ENCODE measurements around the gene ARHGEF3. TPM values are rescaled to one million over a fixed set of nuclear protein-coding genes. Genes with fewer than 3 reads are reported as not detected.

ARHGEF3 gene
- total RNA-seq, 1 experiment from 2014 or later, result 1.3 TPM

DNA sequence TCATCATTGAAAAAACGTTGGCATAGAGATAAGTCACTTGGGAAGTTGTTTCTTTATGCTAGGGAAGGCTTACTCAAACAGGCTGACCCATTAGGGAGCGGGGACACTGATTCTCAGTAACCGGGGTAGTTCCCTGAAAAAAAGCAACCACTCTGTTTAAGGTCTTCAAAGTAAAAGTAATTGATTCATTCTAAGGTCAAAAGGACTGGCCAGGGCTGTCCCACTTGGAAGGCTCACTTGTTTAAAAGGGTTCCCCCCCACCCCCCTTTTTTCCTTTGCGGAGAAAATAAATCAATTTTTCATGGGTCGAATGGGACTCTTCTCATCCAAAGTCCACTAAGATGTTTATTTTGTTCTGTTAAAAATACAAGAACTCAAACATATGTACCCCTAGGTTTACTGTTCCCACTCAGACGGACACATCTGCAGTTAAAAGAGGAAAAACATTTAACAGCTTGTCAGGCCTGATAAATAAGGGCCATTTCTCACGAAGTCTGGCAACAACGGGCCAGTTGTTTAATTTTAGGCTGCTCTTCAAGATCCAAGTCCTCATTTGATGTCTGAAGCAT is 53.0 kb downstream of the ARHGEF3 start:
- BruUV-seq (replicated peaks), result no TSS peak
- Histone ChIP-seq H3K4me3 (ENCODE audit: low read depth, low read length, poor library complexity, severe bottlenecking) (no peak overlapping the region), H3K9me3 (ENCODE audit: low read depth, low read length, poor library complexity, severe bottlenecking) (no peaks in the 10 kb centered on the region), H3K27ac (ENCODE audit: low read depth, low read length, poor library complexity, severe bottlenecking) (no peak overlapping the region), H3K27me3 (replicated peaks; ENCODE audit: insufficient read depth, low read depth, low read length, poor library complexity) (no peaks in the 10 kb centered on the region), H3K36me3 (ENCODE audit: insufficient read depth, low read length, poor library complexity, severe bottlenecking) (no peaks in the 10 kb centered on the region), H3K4me1 (ENCODE audit: insufficient read depth, low read length, poor library complexity, severe bottlenecking) (no peaks in the 10 kb centered on the region)
- intact Hi-C loops (cut with micrococcal nuclease; ENCODE audit: unreplicated experiment), result no loop called here
- ChIA-PET CTCF (no interaction called here), POLR2A (ENCODE audit: low non-redundant PET) (no interaction called here)
- no peak for DNase-seq (ENCODE audit: low spot score)
- TF ChIP-seq EZH2 (IDR thresholded peaks at IDR 0.05; ENCODE audit: borderline replicate concordance, low read depth, low read length, poor library complexity, severe bottlenecking), result no peak
- TF ChIP-seq, protein P1, sequence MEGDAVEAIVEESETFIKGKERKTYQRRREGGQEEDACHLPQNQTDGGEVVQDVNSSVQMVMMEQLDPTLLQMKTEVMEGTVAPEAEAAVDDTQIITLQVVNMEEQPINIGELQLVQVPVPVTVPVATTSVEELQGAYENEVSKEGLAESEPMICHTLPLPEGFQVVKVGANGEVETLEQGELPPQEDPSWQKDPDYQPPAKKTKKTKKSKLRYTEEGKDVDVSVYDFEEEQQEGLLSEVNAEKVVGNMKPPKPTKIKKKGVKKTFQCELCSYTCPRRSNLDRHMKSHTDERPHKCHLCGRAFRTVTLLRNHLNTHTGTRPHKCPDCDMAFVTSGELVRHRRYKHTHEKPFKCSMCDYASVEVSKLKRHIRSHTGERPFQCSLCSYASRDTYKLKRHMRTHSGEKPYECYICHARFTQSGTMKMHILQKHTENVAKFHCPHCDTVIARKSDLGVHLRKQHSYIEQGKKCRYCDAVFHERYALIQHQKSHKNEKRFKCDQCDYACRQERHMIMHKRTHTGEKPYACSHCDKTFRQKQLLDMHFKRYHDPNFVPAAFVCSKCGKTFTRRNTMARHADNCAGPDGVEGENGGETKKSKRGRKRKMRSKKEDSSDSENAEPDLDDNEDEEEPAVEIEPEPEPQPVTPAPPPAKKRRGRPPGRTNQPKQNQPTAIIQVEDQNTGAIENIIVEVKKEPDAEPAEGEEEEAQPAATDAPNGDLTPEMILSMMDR (conservative IDR thresholded peaks at IDR 0.05; ENCODE audit: low read depth, low read length), result no peak

DNA sequence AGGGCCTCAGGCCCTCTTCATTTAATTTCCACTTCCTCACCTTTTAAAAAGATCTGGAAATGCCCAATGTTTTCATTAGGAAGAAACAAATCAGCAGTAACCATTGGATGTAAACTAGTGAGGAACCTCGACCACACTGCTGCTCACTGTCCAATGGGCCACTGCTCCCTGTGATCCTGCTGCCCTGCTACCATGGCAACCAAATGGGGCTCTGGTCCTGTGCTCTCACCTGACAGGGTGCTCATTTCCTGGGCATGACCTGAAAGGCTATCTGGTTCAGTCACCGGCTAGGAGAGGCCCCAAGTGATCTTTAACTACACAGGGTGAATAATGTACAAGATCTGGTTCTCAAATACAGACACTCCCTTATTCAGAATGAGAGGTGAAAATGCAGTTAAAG is 54.6 kb downstream of the ARHGEF3 start:
- no peak for TF ChIP-seq EZH2 (IDR thresholded peaks at IDR 0.05; ENCODE audit: borderline replicate concordance, low read depth, low read length, poor library complexity, severe bottlenecking)
- TF ChIP-seq, protein P1 (conservative IDR thresholded peaks at IDR 0.05; ENCODE audit: low read depth, low read length), result no peak
- Histone ChIP-seq H3K4me1 (ENCODE audit: insufficient read depth, low read length, poor library complexity, severe bottlenecking) (no peaks in the 10 kb centered on the region), H3K27ac (ENCODE audit: low read depth, low read length, poor library complexity, severe bottlenecking) (no peak overlapping the region), H3K4me3 (ENCODE audit: low read depth, low read length, poor library complexity, severe bottlenecking) (no peak overlapping the region), H3K9me3 (ENCODE audit: low read depth, low read length, poor library complexity, severe bottlenecking) (no peaks in the 10 kb centered on the region), H3K27me3 (replicated peaks; ENCODE audit: insufficient read depth, low read depth, low read length, poor library complexity) (no peaks in the 10 kb centered on the region), H3K36me3 (ENCODE audit: insufficient read depth, low read length, poor library complexity, severe bottlenecking) (no peaks in the 10 kb centered on the region)
- ChIA-PET CTCF (no interaction called here), POLR2A (ENCODE audit: low non-redundant PET) (no interaction called here)
- BruUV-seq (replicated peaks), result no TSS peak
- intact Hi-C loops (cut with micrococcal nuclease; ENCODE audit: unreplicated experiment), result no loop called here
- no peak for DNase-seq (ENCODE audit: low spot score)

DNA sequence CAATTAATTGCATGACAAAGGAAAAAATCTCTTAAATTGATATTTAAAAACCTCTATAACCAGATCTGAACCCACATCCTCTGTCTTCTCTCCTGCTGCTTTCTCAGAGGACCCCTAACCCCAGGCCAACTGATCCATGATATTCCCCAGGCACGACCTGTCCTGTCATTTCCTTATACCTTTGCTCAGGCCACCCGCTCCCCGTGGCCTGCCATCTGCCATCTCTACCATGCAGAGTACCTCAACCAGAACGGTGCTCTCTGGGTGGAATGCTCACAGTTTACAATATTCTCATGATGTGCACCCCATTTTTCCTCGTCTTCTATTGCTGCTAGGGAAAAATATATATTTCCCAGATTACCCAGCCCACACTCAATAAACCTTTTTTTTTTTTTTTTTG is 57.7 kb downstream of the ARHGEF3 start:
- H3K4me1 ChIP-seq (ENCODE audit: insufficient read depth, low read length, poor library complexity, severe bottlenecking), result no peaks in the 10 kb centered on the region
- no peak overlapping the region for H3K27ac ChIP-seq (ENCODE audit: low read depth, low read length, poor library complexity, severe bottlenecking)
- intact Hi-C loops (cut with micrococcal nuclease; ENCODE audit: unreplicated experiment), result no loop called here
- TF ChIP-seq EZH2 (IDR thresholded peaks at IDR 0.05; ENCODE audit: borderline replicate concordance, low read depth, low read length, poor library complexity, severe bottlenecking), result no peak
- TF ChIP-seq, protein P1 (conservative IDR thresholded peaks at IDR 0.05; ENCODE audit: low read depth, low read length), result no peak
- CTCF ChIA-PET, result no interaction called here
- BruUV-seq (replicated peaks), result no TSS peak
- no peaks in the 10 kb centered on the region for H3K9me3 ChIP-seq (ENCODE audit: low read depth, low read length, poor library complexity, severe bottlenecking)
- no peak for DNase-seq (ENCODE audit: low spot score)
- H3K4me3 ChIP-seq (ENCODE audit: low read depth, low read length, poor library complexity, severe bottlenecking), result no peak overlapping the region
- H3K36me3 ChIP-seq (ENCODE audit: insufficient read depth, low read length, poor library complexity, severe bottlenecking), result no peaks in the 10 kb centered on the region
- H3K27me3 ChIP-seq (replicated peaks; ENCODE audit: insufficient read depth, low read depth, low read length, poor library complexity), result no peaks in the 10 kb centered on the region
- POLR2A ChIA-PET (ENCODE audit: low non-redundant PET), result no interaction called here

Data from A673 (cell line).